Esophagus muscularis mucosa (tissue), 3 donors: Measurements from ENCODE around the gene POSTN.

Experiments used
- CTCF ChIP-seq, 3 experiments: fragments of 200-600 bp in 2 of 3; fragments of 450-650 bp in 1 of 3; sonication (generic) in 2 of 3; IDR thresholded peaks; one replicate each; pipeline ENCODE4 v1.5.1; 2017 to 2019; ENCODE audit warnings: antibody characterized with exemption in 3 of 3, mild to moderate bottlenecking in 2 of 3, moderate library complexity in 1 of 3
- POLR2AphosphoS5 ChIP-seq, 2 donors: sonication (generic); formaldehyde crosslinking; IDR thresholded peaks; one replicate each; pipeline ENCODE4 v1.6.1; 2017; ENCODE audit warnings: antibody characterized with exemption in 2 of 2

DNA sequence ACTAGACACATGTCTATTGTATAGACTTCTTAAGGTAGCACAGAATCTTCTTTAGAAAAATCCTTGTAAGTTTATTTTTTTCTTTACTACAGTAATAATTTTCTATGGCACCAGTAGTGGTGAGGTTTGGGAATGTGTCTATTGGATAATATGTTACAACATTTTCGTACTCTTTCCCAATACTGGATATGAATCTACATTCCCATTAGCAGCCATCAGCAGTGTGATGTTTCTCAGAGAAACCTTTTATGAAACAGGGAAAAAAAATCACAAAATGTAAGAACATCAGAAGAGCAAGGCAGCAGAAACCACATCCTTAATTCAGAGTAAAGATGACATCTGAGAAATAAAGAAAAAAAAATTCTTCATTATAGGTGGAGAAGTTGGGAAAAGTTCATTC is 83.3 kb downstream of the POSTN start:
- TF ChIP-seq POLR2AphosphoS5 (IDR thresholded peaks at IDR 0.05) (no peak), CTCF (IDR thresholded peaks at IDR 0.05) (no peak)
